OCI-LY7 (cell line): ENCODE measurements around the gene WNT2B.

Experiments
- CTCF ChIP-seq: fragments of 200-600 bp; sonication (generic); conservative IDR thresholded peaks from 2 replicates; pipeline ENCODE4 v1.5.1; 2014; ENCODE audit warnings: mild to moderate bottlenecking, antibody characterized with exemption, low read length, moderate library complexity, mixed read lengths
- EZH2phosphoT487 ChIP-seq: fragments of 200-600 bp; sonication (generic); IDR thresholded peaks from 2 replicates; pipeline ENCODE4 v1.6.1; 2018; ENCODE audit warnings: low read depth, borderline replicate concordance, mild to moderate bottlenecking, mixed run types, antibody characterized with exemption, low read length, moderate library complexity, mixed read lengths

GRCh38 chr1:112564081-112564480, 55.3 kb downstream of the WNT2B start:
- TF ChIP-seq CTCF (no peak), EZH2phosphoT487 (no peak)
